GM12801 (cell line): ENCODE measurements around the gene PM20D2.

Experiments
- TF ChIP-seq, protein P1 (sequence below): IDR thresholded peaks from one replicate; pipeline ENCODE4 v1.5.1; 2011; ENCODE audit warnings: control low read depth; ENCODE audit not compliant: insufficient read length; ENCODE audit errors: extremely low read depth

The PM20D2 gene

DNA sequence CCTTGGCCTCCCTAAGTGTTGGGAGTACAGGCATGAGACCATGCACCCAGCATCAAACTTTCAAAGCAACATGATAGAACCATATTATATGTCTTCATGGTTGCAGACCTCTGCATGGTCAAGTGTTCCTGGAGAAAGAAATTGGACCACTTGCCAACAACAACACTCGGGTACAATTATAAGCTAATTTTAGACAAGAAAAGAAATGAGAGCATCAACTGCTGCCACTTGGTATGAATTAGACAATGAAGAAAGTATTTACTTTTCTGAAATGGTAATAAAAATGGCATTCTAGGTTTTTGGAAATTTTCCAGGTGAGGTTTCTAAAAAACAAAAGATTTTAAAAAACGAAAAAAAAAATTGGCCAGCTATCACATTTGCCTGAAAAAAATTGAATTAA, 7.7 kb upstream of the PM20D2 start:
- TF ChIP-seq, protein P1, sequence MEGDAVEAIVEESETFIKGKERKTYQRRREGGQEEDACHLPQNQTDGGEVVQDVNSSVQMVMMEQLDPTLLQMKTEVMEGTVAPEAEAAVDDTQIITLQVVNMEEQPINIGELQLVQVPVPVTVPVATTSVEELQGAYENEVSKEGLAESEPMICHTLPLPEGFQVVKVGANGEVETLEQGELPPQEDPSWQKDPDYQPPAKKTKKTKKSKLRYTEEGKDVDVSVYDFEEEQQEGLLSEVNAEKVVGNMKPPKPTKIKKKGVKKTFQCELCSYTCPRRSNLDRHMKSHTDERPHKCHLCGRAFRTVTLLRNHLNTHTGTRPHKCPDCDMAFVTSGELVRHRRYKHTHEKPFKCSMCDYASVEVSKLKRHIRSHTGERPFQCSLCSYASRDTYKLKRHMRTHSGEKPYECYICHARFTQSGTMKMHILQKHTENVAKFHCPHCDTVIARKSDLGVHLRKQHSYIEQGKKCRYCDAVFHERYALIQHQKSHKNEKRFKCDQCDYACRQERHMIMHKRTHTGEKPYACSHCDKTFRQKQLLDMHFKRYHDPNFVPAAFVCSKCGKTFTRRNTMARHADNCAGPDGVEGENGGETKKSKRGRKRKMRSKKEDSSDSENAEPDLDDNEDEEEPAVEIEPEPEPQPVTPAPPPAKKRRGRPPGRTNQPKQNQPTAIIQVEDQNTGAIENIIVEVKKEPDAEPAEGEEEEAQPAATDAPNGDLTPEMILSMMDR: no peak

DNA sequence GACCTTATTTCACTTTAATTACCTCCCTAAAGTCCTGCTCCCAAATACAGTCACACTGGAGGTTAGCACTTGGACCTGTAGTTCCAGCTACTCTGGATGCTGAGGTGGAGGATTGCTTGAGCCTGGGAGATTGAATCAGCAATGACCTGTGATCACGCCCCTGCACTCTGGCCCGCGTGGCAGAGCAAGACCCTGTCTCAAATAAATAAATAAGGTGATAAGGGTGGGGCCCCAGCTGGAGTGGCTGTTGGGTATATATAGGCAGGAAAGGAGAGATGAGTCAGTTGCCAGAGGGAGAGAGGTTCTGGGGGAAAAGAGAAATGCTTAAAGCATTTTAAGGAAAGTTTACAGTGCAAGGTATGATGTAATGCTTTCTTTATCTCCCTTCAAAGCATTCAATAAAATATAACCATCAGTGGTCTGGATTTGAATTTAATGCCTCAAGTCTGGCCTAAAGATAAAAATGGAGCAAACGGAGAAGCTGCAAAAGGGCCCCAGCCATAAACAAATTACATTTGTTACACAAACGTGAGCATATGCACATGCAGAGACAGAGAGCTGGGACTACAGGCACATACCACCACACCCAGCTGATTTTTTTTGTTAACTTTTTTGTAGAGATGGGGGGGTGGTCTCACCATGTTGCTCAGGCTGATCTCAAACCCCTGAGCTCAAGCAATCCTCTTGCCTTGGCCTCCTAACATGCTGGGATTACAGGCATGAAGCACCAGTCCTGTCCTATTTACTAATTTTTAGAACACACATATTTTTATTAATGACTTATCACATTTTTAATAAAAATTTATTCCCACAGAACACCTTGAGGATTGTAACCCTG, 6.1 kb upstream of the PM20D2 start:
- TF ChIP-seq, protein P1: no peak

DNA sequence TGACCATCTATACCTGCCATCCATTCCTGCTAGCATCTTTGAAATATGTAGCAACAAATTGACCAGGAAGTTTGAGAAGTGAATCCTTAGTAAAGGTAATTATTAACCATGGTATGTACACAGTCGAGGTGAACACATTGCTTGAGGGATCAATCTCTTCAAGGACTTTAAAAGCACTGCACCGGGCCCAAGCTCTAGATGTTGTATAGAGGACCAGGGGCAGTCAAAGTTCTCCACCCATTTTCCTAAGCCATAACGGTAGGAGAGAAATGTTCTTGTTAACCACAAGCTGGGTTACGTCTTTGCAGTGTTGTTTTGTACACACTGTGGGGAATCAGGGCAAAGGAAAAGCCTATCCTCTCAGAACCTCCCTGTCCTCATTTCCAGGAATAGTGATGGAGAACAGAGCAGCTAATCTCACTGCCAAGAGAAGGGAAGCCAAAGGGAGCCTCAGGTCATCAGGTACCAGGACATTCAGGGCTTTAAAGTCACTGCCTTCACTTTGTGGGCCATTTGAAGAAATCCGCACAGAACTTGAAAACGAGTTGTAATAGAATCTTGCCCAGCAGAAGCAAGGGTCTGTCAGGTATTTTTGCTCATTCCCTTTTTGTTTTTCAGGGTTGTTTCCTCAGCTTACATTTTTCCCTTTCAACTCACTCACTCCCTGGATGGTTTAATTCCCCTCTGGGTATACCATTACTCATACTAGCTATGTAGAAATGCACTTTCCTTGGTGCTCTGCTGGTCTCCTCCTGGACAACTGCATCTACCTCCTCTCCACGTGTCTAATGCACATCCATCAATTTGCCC, 5.3 kb upstream of the PM20D2 start:
- TF ChIP-seq, protein P1: no peak

DNA sequence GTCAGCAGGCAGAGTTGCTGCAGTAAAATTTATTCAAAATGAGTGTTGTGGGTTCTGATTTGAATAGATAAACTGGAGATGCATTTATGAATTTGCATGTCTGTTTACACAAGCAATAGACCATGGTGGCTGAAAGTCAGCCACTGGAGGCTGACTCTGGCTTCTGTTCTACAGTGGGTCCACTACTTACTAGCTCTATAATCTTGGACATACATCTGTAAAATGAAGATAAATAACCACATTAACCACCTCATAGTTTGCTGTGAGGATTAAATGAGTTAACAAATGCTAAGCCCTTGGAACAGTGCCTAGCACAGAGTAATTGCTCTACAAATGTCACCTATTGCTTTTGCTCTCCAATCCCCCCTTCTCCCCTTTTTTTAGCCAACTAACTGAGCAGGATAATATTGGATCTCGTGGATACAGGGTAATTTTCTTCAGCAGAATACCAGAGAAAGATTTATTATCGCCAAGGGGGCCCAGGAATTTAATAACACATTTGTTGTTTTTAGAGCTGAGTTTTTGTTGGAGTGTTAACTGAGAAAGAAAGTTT, 1.4 kb upstream of the PM20D2 start:
- TF ChIP-seq, protein P1: no peak

DNA sequence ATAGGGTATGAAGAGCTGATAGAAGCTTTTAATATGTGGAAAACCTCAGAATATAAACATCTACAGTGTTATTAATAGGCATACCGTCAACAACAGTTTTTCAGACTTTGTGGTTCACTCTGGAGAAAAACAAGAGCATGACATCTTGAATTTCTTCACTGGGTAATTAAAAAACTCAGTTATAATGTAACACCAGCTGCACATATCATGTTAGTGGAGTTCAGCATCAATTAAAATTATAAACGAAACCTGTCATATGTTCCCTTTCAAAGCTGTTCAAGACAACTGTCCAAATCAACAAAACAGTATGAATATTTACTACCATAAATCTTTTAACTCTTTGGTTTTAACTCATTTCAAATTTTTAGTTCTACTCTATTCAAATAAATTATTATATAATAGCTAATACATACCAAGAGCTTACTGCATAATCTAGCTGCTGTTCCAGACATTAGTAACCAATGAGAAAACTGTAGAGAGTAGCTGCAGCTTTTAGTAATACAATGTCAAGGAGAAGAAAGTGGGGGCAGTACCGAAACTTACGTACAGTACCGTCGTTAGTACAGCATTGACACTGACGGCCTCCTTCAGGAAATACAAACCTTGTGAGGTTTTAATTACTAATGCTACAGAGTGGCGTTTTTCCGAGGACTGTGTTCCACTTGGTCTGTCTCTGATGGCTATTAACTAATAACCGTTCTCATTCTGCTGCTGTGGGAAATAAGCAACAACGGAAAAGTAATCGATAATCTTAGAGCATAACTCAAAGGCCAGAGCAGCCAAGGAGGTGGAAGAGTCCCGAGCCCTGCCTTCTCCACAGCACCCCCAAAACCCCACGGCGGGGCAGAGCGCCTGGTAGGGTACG, 532 bp upstream of the PM20D2 start:
- TF ChIP-seq, protein P1: no peak

DNA sequence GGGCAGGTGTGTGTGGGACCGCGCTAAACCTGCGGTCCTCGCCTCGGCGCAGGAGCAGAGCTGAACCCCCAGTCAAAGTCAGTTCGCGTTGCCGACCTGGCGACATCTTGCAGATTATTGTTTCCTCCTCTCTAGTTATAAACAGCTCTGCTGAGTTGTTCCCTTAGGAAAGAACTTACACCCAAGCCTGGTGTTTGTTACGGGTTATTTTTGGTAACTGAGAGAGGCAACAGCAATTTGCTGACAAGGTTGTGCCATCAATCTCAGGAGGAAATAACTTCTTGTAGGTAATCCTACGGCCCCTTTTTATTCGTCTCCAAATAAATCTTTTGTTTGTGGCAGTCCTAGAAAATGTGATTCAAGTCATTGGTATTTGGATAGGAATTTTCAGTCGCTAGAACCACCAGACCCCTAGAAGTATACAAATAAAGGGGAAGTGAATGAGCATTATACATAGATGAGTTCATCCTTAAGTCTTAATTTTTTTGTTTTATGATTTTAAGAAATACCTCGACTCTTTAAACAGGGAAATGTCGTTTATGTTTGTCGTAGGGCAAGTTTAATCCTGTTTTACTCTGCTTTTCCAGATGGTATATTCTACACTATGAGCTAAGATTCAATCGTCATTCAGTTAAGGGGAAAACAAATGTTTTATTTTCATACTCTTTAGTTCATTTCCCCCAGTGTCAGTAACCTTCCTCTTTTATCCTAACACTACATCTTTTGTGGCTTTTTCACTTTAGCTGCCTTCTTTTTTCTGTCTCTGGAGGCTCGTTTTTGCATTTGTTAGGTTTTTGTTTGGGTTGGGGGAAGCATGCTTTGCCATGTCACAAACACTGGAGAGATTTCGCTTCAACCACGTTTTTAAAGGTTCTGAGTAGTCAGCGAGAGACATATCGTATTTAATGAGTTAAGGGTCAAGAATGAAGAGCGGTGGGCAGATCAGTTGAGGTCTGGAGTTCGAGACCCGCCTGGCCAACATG, 1.2 kb downstream of the PM20D2 start:
- TF ChIP-seq, protein P1: no peak
